T-cell (primary cell): ENCODE results near the gene DCTD. TPM values are rescaled to one million over a fixed set of nuclear protein-coding genes. Genes with fewer than 3 reads are reported as not detected.

ENCODE experiments used
- ATAC-seq, 4 experiments: fragments of 200-7000 bp in 3 of 4; fragments of 150-1000 bp in 1 of 4; cut with Tn5 transposase; replicated peaks in 1 of 4; 1 replicate in 3 of 4; 2 replicates in 1 of 4; pipeline ENCODE4 v1.10.0; 2021; ENCODE audit warnings: moderate library complexity in 3 of 4, mild to moderate bottlenecking in 2 of 4, moderate number of reproducible peaks in 1 of 4
- CTCF ChIA-PET, 2 donors: fragments of 300-600 bp; sonication (Branson Sonifier 250); formaldehyde crosslinking; loops; one replicate each; lab custom pipeline; 2022; ENCODE audit warnings: antibody characterized with exemption in 2 of 2; lab: Charles Lee
- POLR2A ChIA-PET, 2 donors: fragments of 300-600 bp; sonication (Branson Sonifier 250); formaldehyde crosslinking; loops; one replicate each; lab custom pipeline; 2022; ENCODE audit warnings: antibody characterized with exemption in 2 of 2; lab: Charles Lee
- DNase-seq, 35 experiments: peaks; one replicate each; pipeline versions ENCODE4 v3.0.0 to v3.0.0-alpha.2; 2013 to 2023
- H3K27ac ChIP-seq: one replicate; pipeline ENCODE4 v1.5.1; 2013; ENCODE audit warnings: low read length
- H3K27me3 ChIP-seq, 2 experiments: replicated peaks in 1 of 2; 1 replicate in 1 of 2; 2 replicates in 1 of 2; pipeline versions ENCODE4 v1.6.1 to v1.7.0; 2013; ENCODE audit warnings: low read length in 1 of 2, mixed read lengths in 1 of 2; ENCODE audit not compliant: control insufficient read depth in 2 of 2, insufficient read depth in 2 of 2; ENCODE audit errors: extremely low read depth in 1 of 2
- H3K36me3 ChIP-seq, 2 donors: 1 replicate in 1 of 2; 2 replicates in 1 of 2; pipeline versions ENCODE4 v1.6.1 to v1.7.0; 2013; ENCODE audit warnings: low read length in 1 of 2; ENCODE audit not compliant: control insufficient read depth in 2 of 2, insufficient read depth in 1 of 2; ENCODE audit errors: extremely low read depth in 1 of 2
- H3K4me1 ChIP-seq, 2 experiments: 1 replicate in 1 of 2; 2 replicates in 1 of 2; pipeline versions ENCODE4 v1.6.1 to v1.7.0; 2013; ENCODE audit warnings: low read length in 2 of 2, mixed read lengths in 1 of 2; ENCODE audit not compliant: insufficient read depth in 2 of 2, control insufficient read depth in 1 of 2; ENCODE audit errors: extremely low read depth in 1 of 2
- H3K4me3 ChIP-seq, 2 donors: 1 replicate in 1 of 2; 2 replicates in 1 of 2; pipeline versions ENCODE4 v1.5.1 to v1.7.0; 2013; ENCODE audit warnings: mild to moderate bottlenecking in 2 of 2, low read length in 1 of 2, moderate library complexity in 1 of 2; ENCODE audit not compliant: control insufficient read depth in 1 of 2; ENCODE audit errors: extremely low read depth in 1 of 2
- H3K9me3 ChIP-seq: 2 replicates; pipeline ENCODE4 v1.7.0; 2013
- H3K27ac Mint-ChIP-seq, 2 donors: one replicate each; pipeline ENCODE4 v1.8.0; 2020 to 2021; ENCODE audit warnings: mild to moderate bottlenecking in 2 of 2, mixed read lengths in 2 of 2
- H3K27me3 Mint-ChIP-seq, 2 donors: one replicate each; pipeline ENCODE4 v1.8.0; 2021 to 2022; ENCODE audit warnings: mixed read lengths in 2 of 2
- H3K36me3 Mint-ChIP-seq: one replicate; pipeline ENCODE4 v1.8.0; 2021; ENCODE audit warnings: mixed read lengths
- H3K4me1 Mint-ChIP-seq, 3 donors: one replicate each; pipeline ENCODE4 v1.8.0; 2020 to 2022; ENCODE audit warnings: mixed read lengths in 3 of 3, mild to moderate bottlenecking in 1 of 3
- H3K4me3 Mint-ChIP-seq, 3 donors: one replicate each; pipeline ENCODE4 v1.8.0; 2020 to 2022; ENCODE audit warnings: mild to moderate bottlenecking in 3 of 3, mixed read lengths in 3 of 3, moderate library complexity in 3 of 3
- H3K9me3 Mint-ChIP-seq, 3 donors: one replicate each; pipeline ENCODE4 v1.8.0; 2020 to 2022; ENCODE audit warnings: mixed read lengths in 3 of 3
- WGBS: methylation state at CpG from one replicate; pipeline ENCODE4 v1.1.5; 2013; ENCODE audit warnings: missing lambda C conversion rate; ENCODE audit not compliant: insufficient coverage; 5-methylcytosine and 5-hydroxymethylcytosine counted together
- total RNA-seq, 35 experiments: library from RNA in 6 of 35; stranded (reverse) in 6 of 35; fragments of 120-200 nt in 1 of 35; gene quantifications; one replicate each; pipeline versions ENCODE4 v1.2.1 to v1.2.4 and lab custom pipeline; 2013 to 2026

Gene DCTD
- total RNA-seq, 5 donors from 2014 or later (not counting 1 experiment from before 2014, with no cell fraction given): 55.3 to 78.7 (median 68.8) TPM

DNA sequence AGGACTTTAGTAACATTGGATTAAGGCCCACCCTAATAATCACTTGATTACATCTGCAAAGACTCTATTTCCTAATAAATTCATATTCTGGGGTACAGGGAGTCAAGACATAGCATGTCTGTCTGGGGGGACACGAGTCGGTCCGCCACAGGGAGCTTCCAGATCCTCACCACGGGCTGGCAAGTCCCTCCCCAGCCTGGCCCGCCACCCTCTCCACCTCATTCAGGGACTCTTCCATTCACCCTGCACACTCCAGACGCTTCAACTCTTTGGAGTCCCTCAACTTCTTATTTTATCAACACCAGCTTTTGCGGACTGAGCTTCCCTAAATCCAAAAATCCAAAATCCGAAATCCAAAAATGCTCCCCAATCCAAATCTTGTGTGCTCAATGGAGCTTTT lies 71.2 kb downstream of the DCTD start:
- Mint-ChIP-seq H3K27ac (no peak overlapping the region), H3K4me3 (no peak overlapping the region), H3K9me3 (no peaks in the 10 kb centered on the region), H3K36me3 (no peaks in the 10 kb centered on the region), H3K4me1 (no peaks in the 10 kb centered on the region), H3K27me3 (peaks cover 0 to 10% of the 10 kb centered on the region in 2 donors)
- POLR2A ChIA-PET: no interaction called here
- peaks cover 0 to 32% of the 10 kb centered on the region in 2 experiments for H3K27me3 ChIP-seq
- ATAC-seq (no peak), DNase-seq (no peak)
- H3K9me3 ChIP-seq: no peaks in the 10 kb centered on the region
- no peaks in the 10 kb centered on the region for H3K36me3 ChIP-seq
- H3K4me1 ChIP-seq: no peaks in the 10 kb centered on the region
- H3K4me3 ChIP-seq: no peak overlapping the region
- 77% methylated on average over 7 of the region's 8 CpGs for WGBS
- H3K27ac ChIP-seq: no peak overlapping the region
- CTCF ChIA-PET: no interaction called here

DNA sequence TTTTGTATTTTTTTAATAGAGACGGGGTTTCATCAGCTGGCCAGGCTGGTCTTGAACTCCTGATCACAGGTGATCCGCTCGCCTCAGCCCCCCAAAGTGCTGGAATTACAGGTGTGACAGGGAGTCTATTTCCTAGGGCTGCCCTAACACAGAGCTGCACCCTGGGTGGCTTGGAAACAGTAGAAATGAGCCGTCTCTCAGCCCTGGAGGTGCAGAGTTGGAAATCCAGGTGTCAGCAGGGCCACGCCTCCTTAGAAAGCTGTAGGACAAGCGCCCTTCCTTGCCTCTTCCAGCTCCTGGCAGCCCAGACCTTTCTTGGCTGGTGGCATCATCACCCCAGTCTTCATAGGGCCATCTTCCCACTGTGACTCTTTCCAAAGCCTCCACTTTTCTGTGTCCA lies 71.6 kb downstream of the DCTD start:
- no peak for ATAC-seq
- DNase-seq: no peak
- H3K36me3 ChIP-seq: no peaks in the 10 kb centered on the region
- ChIA-PET CTCF (no interaction called here), POLR2A (no interaction called here)
- H3K9me3 Mint-ChIP-seq: no peaks in the 10 kb centered on the region
- peaks cover 0 to 10% of the 10 kb centered on the region in 2 donors for H3K27me3 Mint-ChIP-seq
- H3K27ac Mint-ChIP-seq: no peak overlapping the region
- H3K4me3 ChIP-seq: no peak overlapping the region
- peaks cover 0 to 34% of the 10 kb centered on the region in 2 experiments for H3K27me3 ChIP-seq
- no peaks in the 10 kb centered on the region for H3K4me1 Mint-ChIP-seq
- H3K36me3 Mint-ChIP-seq: no peaks in the 10 kb centered on the region
- H3K4me3 Mint-ChIP-seq: no peak overlapping the region
- WGBS: 85% methylated on average over 6 of the region's 6 CpGs
- no peaks in the 10 kb centered on the region for H3K9me3 ChIP-seq
- H3K27ac ChIP-seq: no peak overlapping the region
- no peaks in the 10 kb centered on the region for H3K4me1 ChIP-seq

DNA sequence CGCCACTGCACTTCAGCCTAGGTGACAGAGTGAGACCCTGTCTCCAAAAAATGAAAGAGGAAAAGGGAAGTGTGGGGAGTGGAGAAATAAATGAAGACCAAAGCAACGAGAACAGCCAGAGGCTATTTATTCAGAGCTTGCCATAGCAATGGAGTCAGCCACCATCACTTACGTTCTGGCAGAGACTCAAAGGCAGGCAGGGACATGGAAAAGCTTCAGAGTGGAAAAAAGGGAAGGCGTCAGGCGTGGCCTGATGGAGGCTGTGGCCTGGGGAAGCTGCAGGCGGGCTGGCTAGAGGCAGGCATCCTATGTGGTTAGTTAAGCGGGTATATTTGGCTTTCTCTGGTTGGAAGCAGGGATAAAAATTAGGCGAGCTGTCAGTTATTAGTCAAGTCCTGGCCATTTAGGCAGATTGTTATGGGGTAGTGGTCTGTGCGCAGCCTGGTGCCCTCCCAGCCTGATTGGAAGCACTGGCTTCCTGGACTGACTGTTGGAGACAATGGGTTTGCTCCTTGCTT lies 73.3 kb downstream of the DCTD start:
- Mint-ChIP-seq H3K9me3 (no peaks in the 10 kb centered on the region), H3K36me3 (no peaks in the 10 kb centered on the region), H3K27ac (no peak overlapping the region), H3K4me1 (no peaks in the 10 kb centered on the region), H3K27me3 (peaks cover 0 to 18% of the 10 kb centered on the region in 2 donors), H3K4me3 (no peak overlapping the region)
- 80% methylated on average over 9 of the region's 9 CpGs for WGBS
- no peak for DNase-seq
- no peak for ATAC-seq
- no peak overlapping the region for H3K27ac ChIP-seq
- peaks cover 0 to 40% of the 10 kb centered on the region in 2 experiments for H3K27me3 ChIP-seq
- CTCF ChIA-PET: no interaction called here
- H3K4me1 ChIP-seq: no peaks in the 10 kb centered on the region
- POLR2A ChIA-PET: no interaction called here
- no peak overlapping the region for H3K4me3 ChIP-seq
- H3K9me3 ChIP-seq: no peaks in the 10 kb centered on the region
- no peaks in the 10 kb centered on the region for H3K36me3 ChIP-seq

DNA sequence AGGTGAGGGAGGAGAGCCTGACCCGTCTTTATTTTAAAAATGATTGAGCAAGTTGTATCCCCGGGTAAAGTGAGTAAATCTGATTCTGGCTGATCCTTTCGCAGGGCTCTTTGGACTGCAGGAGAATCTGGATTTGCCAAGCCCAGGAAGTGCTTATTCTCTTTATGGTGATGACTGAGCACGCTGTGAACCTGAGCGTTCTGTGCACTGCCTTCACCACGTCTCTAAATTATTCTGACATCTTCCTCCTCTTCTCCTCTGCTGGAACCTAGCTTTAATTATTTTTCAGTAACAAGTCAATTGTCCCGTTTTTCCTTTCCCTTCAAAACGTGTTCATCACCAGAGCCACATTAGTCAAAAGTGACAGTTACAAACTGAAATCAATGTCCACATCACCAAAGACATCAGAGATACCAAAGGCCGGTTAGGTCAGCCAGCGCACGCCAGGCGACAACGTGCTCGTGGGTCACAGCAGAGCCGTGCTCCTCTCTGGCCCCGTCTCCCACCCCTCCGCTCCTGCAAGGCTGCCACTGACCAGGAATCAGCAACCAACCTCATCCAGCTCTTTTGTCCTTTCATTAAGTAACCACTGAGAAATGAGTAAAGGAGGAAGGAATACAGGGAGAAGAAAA lies 74.3 kb downstream of the DCTD start:
- H3K9me3 Mint-ChIP-seq: no peaks in the 10 kb centered on the region
- Histone ChIP-seq H3K9me3 (no peaks in the 10 kb centered on the region), H3K27me3 (peaks cover 0 to 46% of the 10 kb centered on the region in 2 experiments), H3K27ac (no peak overlapping the region), H3K36me3 (no peaks in the 10 kb centered on the region), H3K4me1 (no peaks in the 10 kb centered on the region), H3K4me3 (no peak overlapping the region)
- no peak overlapping the region for H3K27ac Mint-ChIP-seq
- DNase-seq (no peak), ATAC-seq (no peak)
- H3K4me1 Mint-ChIP-seq: no peaks in the 10 kb centered on the region
- CTCF ChIA-PET: no interaction called here
- POLR2A ChIA-PET: no interaction called here
- peaks cover 4 to 25% of the 10 kb centered on the region in 2 donors for H3K27me3 Mint-ChIP-seq
- H3K4me3 Mint-ChIP-seq: no peak overlapping the region
- H3K36me3 Mint-ChIP-seq: no peaks in the 10 kb centered on the region
- 62% methylated on average over 12 of the region's 17 CpGs for WGBS

DNA sequence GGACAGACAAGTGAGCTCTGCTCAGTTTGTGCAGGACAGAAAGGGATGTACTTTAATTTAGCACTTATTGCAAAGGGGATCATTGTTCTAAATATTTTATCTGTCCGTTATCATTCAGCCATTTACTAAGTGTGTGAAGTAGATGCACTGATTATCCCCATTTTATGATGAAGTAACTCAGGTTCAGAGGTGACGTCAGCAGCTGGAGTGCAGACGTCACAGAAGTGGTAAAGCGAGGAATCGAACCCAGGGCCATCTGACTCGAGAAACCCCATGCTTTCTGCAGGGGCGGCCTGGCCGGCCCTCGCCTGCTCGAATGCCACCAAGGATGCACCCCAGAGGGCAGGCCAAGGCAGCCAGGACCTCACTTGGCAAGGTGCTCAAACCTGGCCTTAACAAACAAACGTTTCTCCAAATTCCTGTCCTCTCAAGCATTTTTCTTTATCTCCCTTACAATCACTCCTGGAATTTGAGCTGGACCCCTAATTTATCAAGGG lies 75.0 kb downstream of the DCTD start:
- Mint-ChIP-seq H3K4me1 (no peaks in the 10 kb centered on the region), H3K9me3 (no peaks in the 10 kb centered on the region), H3K36me3 (no peaks in the 10 kb centered on the region), H3K27ac (no peak overlapping the region), H3K4me3 (no peak overlapping the region), H3K27me3 (peaks cover 10 to 32% of the 10 kb centered on the region in 2 donors)
- no peak for DNase-seq
- Histone ChIP-seq H3K4me3 (no peak overlapping the region), H3K4me1 (no peaks in the 10 kb centered on the region), H3K9me3 (no peaks in the 10 kb centered on the region), H3K27ac (no peak overlapping the region), H3K27me3 (peaks cover 0 to 49% of the 10 kb centered on the region in 2 experiments), H3K36me3 (no peaks in the 10 kb centered on the region)
- ChIA-PET CTCF (no interaction called here), POLR2A (no interaction called here)
- ATAC-seq: no peak
- WGBS: 85% methylated on average over 10 of the region's 11 CpGs

DNA sequence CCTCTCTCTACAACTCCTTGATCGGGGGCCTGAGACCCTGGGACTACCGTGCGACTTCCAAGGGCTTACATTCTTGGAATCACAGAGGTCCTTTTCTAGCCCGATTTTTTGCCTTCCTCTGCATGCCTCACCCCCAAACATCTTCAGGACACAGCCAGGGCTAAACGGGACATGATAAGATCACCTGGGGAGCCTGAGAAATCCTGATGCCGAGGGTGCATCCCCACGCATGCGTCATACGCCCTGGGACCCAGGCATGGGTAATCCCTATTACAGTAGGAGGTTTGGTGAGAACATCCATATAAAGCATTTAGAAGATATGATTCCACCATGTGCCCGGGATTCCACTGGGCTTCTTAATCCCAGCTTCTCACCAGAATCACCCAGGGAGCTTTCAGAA lies 77.1 kb downstream of the DCTD start:
- H3K36me3 Mint-ChIP-seq: no peaks in the 10 kb centered on the region
- H3K27me3 Mint-ChIP-seq: peaks cover 26 to 47% of the 10 kb centered on the region in 2 donors
- H3K4me1 Mint-ChIP-seq: no peaks in the 10 kb centered on the region
- no peak for DNase-seq
- no peaks in the 10 kb centered on the region for H3K36me3 ChIP-seq
- H3K9me3 ChIP-seq: no peaks in the 10 kb centered on the region
- no peaks in the 10 kb centered on the region for H3K4me1 ChIP-seq
- no peak overlapping the region for H3K27ac Mint-ChIP-seq
- ATAC-seq: no peak
- H3K27me3 ChIP-seq: peaks cover 0 to 49% of the 10 kb centered on the region in 2 experiments
- no peak overlapping the region for H3K4me3 ChIP-seq
- H3K27ac ChIP-seq: no peak overlapping the region
- no peak overlapping the region for H3K4me3 Mint-ChIP-seq
- CTCF ChIA-PET: no interaction called here
- WGBS: 77% methylated on average over 4 of the region's 10 CpGs
- POLR2A ChIA-PET: no interaction called here
- no peaks in the 10 kb centered on the region for H3K9me3 Mint-ChIP-seq
